ENCODE measurements around the gene GPR84.

GRCh38 chr12:54340846-54341245 lies 23.4 kb downstream of the GPR84 start:
- TF ChIP-seq CTCF (IDR thresholded peaks at IDR 0.05) = no peak
- TF ChIP-seq POLR2A (IDR thresholded peaks at IDR 0.05) = no peak
